SU-DHL-6 (cell line): ENCODE data around the gene PTPRA.

ENCODE experiments used
- CTCF ChIP-seq: fragments of 200-600 bp; sonication (generic); IDR thresholded peaks from one replicate; pipeline ENCODE4 v1.5.1; 2017; ENCODE audit warnings: antibody characterized with exemption, mild to moderate bottlenecking, low read length, moderate library complexity; ENCODE audit not compliant: insufficient read depth, poor library complexity, severe bottlenecking
- EZH2phosphoT487 ChIP-seq: fragments of 200-600 bp; sonication (generic), shearing (Covaris generic); conservative IDR thresholded peaks from 2 replicates; pipeline ENCODE4 v1.6.1; 2018; ENCODE audit warnings: mild to moderate bottlenecking, antibody characterized with exemption, low read length, moderate library complexity, mixed read lengths

GRCh38 chr20:2840138-2840966 is 32.9 kb upstream of the PTPRA start, which contains the start of the genes PCED1A and VPS16:
- TF ChIP-seq CTCF (no peak), EZH2phosphoT487 (no peak)
